ENCODE results near the gene LRRC46.

LRRC46 gene

DNA sequence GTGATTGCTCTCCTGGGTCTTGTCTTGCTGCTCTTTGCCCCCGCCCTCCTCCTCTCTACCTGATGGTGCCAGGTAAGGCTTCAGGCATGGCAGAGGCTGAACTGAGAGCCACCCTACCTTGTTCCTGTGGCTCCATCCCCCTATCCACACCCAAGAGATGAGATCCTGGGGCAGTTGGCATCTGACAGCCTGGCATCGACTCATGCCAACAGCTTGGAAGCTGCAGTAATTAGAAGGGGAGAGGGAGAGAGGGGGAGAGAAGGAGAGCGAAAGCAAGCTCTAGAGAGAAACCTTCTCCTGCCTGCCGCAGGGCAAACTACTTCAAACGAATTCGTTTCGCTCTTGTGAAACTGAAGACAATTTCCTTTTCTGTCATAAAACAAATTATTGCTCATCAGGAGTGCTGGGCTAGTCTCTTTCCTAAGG lies 33.3 kb downstream of the LRRC46 start:
- Histone ChIP-seq H3K4me3 (ENCODE audit: low read depth, low read length) (no peak overlapping the region), H3K4me1 (no peaks in the 10 kb centered on the region; the same call in none of the 2 replicates), H3K27me3 (peaks cover 71% of the 10 kb centered on the region), H3K9me3 (no peaks in the 10 kb centered on the region), H3K36me3 (no peaks in the 10 kb centered on the region)
- TF ChIP-seq, protein P1, sequence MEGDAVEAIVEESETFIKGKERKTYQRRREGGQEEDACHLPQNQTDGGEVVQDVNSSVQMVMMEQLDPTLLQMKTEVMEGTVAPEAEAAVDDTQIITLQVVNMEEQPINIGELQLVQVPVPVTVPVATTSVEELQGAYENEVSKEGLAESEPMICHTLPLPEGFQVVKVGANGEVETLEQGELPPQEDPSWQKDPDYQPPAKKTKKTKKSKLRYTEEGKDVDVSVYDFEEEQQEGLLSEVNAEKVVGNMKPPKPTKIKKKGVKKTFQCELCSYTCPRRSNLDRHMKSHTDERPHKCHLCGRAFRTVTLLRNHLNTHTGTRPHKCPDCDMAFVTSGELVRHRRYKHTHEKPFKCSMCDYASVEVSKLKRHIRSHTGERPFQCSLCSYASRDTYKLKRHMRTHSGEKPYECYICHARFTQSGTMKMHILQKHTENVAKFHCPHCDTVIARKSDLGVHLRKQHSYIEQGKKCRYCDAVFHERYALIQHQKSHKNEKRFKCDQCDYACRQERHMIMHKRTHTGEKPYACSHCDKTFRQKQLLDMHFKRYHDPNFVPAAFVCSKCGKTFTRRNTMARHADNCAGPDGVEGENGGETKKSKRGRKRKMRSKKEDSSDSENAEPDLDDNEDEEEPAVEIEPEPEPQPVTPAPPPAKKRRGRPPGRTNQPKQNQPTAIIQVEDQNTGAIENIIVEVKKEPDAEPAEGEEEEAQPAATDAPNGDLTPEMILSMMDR (IDR thresholded peaks at IDR 0.05; ENCODE audit: low read depth, low read length), result no peak
- no peak for DNase-seq

DNA sequence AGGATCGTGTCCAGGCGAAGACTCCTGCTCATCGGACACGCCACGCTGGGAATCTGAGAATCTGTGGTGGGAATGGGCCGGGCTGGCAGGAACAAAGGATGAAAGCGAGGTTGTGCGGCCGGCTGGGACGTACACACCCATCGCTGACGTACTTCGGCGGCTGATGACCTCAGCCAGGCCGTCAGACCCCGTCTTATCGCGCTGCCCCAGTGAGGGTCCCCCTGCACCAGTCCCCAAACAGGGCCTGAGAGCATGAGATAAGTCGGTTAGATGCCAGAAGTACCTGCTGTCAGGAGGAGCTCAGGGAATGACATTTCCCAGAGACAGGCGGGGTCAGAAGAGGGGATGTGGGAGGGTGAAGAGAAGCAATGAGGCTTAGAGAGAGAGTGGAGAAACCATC lies 35.5 kb downstream of the LRRC46 start:
- no peaks in the 10 kb centered on the region for H3K9me3 ChIP-seq
- peaks cover 76% of the 10 kb centered on the region for H3K27me3 ChIP-seq
- TF ChIP-seq, protein P1 (IDR thresholded peaks at IDR 0.05; ENCODE audit: low read depth, low read length), result no peak
- H3K4me3 ChIP-seq (ENCODE audit: low read depth, low read length), result peak overlapping the region; percentile 2; the same call in 1 of the 2 replicates
- no peaks in the 10 kb centered on the region; the same call in none of the 2 replicates for H3K4me1 ChIP-seq
- H3K36me3 ChIP-seq, result no peaks in the 10 kb centered on the region
- DNase-seq, result no peak

DNA sequence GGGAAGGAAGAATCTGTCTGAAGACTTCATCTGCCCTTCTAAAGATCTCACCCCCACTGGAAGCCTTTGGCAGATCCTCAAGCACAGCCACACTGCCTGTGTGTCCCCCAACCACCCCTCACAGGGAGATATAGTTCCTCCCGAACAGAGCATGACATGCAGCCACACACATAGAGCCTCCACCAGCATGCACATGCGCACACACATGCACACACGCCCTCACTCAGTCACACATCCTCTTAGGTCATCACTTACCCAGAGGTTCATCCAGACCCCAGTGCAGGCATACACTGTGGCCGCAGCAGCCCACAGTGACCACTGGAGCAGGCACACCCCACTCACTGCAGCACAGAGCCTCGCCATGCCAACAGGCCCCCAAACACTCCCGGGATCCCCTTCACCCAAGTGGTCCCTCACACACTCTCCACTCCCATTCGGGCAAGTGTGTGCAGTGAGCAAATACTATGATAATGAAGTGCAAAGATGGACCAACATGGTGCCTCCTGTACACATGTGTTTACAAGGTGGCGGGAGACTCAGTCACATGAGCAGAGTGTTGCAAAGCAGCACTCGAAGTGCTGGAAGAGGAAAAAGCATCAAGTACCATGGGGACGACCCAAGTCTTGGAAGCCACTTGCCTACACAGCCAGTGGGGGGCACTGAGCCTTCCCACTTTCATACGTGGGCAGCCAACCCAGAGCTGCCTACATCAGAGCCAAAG lies 36.5 kb downstream of the LRRC46 start:
- Histone ChIP-seq H3K9me3 (no peaks in the 10 kb centered on the region), H3K27me3 (peaks cover 83% of the 10 kb centered on the region), H3K4me3 (ENCODE audit: low read depth, low read length) (no peak overlapping the region), H3K36me3 (no peaks in the 10 kb centered on the region), H3K4me1 (no peaks in the 10 kb centered on the region; the same call in none of the 2 replicates)
- TF ChIP-seq, protein P1 (IDR thresholded peaks at IDR 0.05; ENCODE audit: low read depth, low read length), result no peak
- DNase-seq, result no peak

DNA sequence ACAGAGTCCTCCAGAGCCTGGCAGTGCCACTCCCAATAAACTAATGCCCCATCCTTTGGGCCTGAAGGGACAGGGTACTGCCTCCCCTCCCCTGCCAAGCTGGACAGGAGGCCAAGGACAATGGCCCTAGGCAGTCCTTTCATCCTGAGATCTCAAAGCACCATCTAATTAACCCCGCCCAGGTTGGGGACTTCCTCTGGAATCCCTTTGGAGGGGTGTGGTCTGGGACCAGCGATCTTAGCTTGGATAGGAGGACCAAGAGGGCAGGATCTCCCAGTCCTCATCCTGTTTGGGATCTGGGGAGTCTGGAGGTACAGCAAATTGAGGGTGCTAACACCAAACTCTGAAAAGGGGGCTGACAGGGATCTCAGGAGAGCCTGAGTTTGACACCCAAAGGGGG lies 37.6 kb downstream of the LRRC46 start:
- TF ChIP-seq, protein P1 (IDR thresholded peaks at IDR 0.05; ENCODE audit: low read depth, low read length), result no peak
- Histone ChIP-seq H3K36me3 (no peaks in the 10 kb centered on the region), H3K9me3 (no peaks in the 10 kb centered on the region), H3K4me1 (no peaks in the 10 kb centered on the region; the same call in none of the 2 replicates), H3K4me3 (ENCODE audit: low read depth, low read length) (no peak overlapping the region), H3K27me3 (peaks cover 94% of the 10 kb centered on the region)
- no peak for DNase-seq

DNA sequence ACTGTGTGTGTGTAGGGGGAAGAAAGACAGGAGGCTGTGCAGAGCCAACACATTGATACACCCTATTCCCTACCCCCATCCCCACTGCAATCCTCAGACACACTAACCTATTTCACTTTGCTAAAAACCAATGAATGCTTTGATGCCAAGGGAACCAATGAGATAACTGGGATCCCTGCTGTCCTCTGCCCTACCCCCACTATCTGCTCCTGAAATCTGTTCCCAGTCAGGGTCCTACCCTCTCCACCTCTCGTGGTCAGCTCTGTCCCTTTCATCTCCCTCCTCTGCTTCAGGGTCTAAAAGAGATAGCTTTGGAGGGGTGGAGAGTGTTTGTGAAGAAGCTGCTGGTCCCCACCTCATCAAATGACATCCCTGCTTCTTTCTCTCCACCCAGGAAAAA lies 38.6 kb downstream of the LRRC46 start:
- no peak for DNase-seq
- TF ChIP-seq, protein P1 (IDR thresholded peaks at IDR 0.05; ENCODE audit: low read depth, low read length), result no peak
- no peaks in the 10 kb centered on the region; the same call in none of the 2 replicates for H3K4me1 ChIP-seq
- peaks cover 100% of the 10 kb centered on the region for H3K27me3 ChIP-seq
- no peaks in the 10 kb centered on the region for H3K36me3 ChIP-seq
- no peak overlapping the region for H3K4me3 ChIP-seq (ENCODE audit: low read depth, low read length)
- H3K9me3 ChIP-seq, result no peaks in the 10 kb centered on the region

DNA sequence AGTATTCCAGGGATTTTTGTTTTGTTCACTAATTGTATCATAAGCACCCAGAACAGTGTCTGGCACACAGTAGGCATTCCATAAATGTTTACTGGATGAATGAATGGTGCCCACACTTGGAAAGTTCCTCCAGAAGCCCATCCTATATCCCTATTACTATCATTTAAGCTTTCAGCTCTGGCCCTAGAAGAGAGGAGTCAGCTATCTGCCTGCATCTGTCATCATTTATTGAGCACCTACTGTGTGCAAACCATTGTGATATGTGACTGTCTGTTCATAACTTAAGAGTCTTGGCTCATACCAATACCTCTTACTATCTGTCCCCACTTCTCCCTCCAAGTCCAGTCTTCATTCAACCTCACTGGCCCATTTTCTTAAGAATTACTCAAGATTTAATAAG lies 39.6 kb downstream of the LRRC46 start:
- TF ChIP-seq, protein P1 (IDR thresholded peaks at IDR 0.05; ENCODE audit: low read depth, low read length), result no peak
- Histone ChIP-seq H3K9me3 (no peaks in the 10 kb centered on the region), H3K27me3 (peaks cover 100% of the 10 kb centered on the region), H3K4me1 (no peaks in the 10 kb centered on the region; the same call in none of the 2 replicates), H3K36me3 (no peaks in the 10 kb centered on the region), H3K4me3 (ENCODE audit: low read depth, low read length) (no peak overlapping the region)
- no peak for DNase-seq
